Fibroblast of pulmonary artery (primary cell): ENCODE results near the gene ZNF423.
A peak's percentile ranks its signal among the peaks of the same experiment; 100 is the strongest.

Experiments used
- DNase-seq: peaks from one replicate; pipeline ENCODE4 v3.0.0-alpha.2; 2010; ENCODE audit warnings: low read depth
- H3K4me3 ChIP-seq: replicated peaks from 2 replicates; pipeline ENCODE4 v1.5.1; 2011; ENCODE audit warnings: low read depth, mild to moderate bottlenecking, control low read depth, low read length, moderate library complexity
- TF ChIP-seq, protein P1 (sequence below): IDR thresholded peaks from 2 replicates; pipeline ENCODE4 v1.5.1; 2011; ENCODE audit warnings: mild to moderate bottlenecking, control low read depth, low read length, inconsistent platforms; ENCODE audit errors: missing control alignments

Gene ZNF423

DNA sequence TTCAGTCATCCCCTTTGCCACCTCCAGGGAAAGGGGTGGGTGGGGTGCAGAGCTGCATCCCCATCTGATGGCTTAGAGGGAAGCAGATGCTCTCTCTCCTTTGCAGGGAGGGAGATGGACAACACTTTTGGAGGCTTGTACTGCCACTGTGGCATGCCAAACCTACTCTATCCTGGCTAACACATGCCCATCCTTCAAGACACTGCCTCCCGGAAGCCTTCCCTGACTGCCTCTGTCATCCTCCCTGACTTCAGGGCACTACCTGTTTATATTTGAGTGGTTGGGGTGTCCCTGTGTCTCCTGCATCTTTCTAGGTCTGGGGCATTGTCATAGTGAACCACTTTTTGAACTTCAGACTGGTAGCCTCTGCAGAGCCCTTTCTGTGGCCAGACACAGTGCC, 202.3 kb downstream of the ZNF423 start:
- TF ChIP-seq, protein P1, sequence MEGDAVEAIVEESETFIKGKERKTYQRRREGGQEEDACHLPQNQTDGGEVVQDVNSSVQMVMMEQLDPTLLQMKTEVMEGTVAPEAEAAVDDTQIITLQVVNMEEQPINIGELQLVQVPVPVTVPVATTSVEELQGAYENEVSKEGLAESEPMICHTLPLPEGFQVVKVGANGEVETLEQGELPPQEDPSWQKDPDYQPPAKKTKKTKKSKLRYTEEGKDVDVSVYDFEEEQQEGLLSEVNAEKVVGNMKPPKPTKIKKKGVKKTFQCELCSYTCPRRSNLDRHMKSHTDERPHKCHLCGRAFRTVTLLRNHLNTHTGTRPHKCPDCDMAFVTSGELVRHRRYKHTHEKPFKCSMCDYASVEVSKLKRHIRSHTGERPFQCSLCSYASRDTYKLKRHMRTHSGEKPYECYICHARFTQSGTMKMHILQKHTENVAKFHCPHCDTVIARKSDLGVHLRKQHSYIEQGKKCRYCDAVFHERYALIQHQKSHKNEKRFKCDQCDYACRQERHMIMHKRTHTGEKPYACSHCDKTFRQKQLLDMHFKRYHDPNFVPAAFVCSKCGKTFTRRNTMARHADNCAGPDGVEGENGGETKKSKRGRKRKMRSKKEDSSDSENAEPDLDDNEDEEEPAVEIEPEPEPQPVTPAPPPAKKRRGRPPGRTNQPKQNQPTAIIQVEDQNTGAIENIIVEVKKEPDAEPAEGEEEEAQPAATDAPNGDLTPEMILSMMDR = no peak
- H3K4me3 ChIP-seq = no peak overlapping the region
- no peak for DNase-seq

DNA sequence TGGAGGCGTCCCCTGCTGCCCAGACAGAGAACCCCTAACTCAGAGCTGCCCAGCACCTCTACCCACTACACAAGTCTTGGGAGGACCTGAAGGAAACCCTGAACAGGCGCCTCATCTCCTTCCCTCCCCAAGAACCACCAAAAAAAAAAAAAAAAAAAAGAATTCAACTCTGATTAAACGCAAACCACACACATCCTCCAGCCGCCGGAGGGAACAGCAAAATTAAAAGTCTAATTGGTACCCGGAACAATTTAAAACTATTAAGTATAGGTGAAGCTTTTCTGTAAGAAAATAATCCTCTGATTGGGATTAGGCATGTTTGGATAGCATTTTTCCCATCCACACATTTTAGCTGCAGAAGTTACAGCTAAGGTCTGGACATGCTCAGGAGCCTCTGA, 202.7 kb downstream of the ZNF423 start:
- DNase-seq = no peak
- TF ChIP-seq, protein P1 = no peak
- H3K4me3 ChIP-seq = no peak overlapping the region

GRCh38 chr16:49652456-49653172, 203.3 kb downstream of the ZNF423 start:
- DNase-seq = peak; percentile 70
- TF ChIP-seq, protein P1 = no peak
- no peak overlapping the region for H3K4me3 ChIP-seq

- no peak for DNase-seq
- no peak overlapping the region for H3K4me3 ChIP-seq
- TF ChIP-seq, protein P1 = no peak
Observed at GRCh38 chr16:49651996-49652395, 203.9 kb downstream of the ZNF423 start.

DNA sequence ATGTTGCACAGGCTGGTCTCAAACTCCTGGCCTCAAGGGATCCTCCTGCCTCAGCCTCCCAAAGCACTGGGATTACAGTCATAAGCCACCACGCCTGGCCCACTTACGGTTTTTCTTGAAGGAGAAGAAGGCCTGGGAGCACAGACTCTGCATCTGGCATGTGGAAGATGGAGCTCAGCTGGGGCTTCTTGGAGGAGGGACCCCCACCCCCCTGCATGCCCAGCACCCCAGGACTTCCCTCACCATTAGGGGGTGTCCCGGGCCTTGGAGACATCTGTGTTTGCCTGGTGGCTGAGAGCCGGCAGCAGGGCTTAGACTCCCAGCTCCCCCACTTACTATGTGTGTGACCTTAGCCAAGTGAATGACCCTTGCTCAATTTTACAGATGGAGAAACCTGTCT, 204.7 kb downstream of the ZNF423 start:
- TF ChIP-seq, protein P1 = no peak
- DNase-seq = no peak
- no peak overlapping the region for H3K4me3 ChIP-seq

DNA sequence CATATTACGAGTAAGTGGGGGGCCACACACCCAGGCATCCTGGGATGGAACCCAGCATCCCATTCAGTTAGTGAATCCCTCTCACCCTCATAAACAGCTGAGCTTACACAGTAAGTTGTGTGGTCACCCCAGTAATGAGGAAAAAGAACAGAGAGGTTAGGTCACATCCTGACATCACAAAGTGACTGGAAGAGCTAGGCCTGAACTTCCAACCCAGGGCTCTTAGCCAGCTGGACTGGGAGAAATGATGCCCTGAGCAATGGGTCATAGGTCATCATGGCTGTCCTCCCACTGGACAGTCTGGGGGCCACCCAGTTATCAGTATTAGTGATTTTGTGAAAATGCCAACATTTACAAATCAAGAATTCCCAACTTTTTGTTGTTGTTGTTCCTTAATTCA, 205.3 kb downstream of the ZNF423 start:
- no peak for DNase-seq
- TF ChIP-seq, protein P1 = no peak

More for the DNA sequence above, 205.3 kb downstream of the ZNF423 start:
- H3K4me3 ChIP-seq = no peak overlapping the region
